Ovary (tissue), 9 donors: ENCODE results near the gene FRMD4A. TPM values are rescaled to one million over a fixed set of nuclear protein-coding genes. Genes with fewer than 3 reads are reported as not detected.

Experiments
- DNase-seq, 5 donors: peaks; one replicate each; pipeline ENCODE4 v3.0.0-alpha.2; 2019 to 2020
- H3K27ac ChIP-seq, 2 donors: fragments of 200-600 bp; one replicate each; pipeline versions ENCODE4 v1.5.1 to v1.8.0; 2019 to 2022
- H3K27me3 ChIP-seq: fragments of 200-600 bp; one replicate; pipeline ENCODE4 v1.8.0; 2022
- H3K36me3 ChIP-seq: fragments of 200-600 bp; sonication (generic); one replicate; pipeline ENCODE4 v1.5.1; 2019
- H3K4me1 ChIP-seq: one replicate; pipeline ENCODE4 v1.8.1; 2013; ENCODE audit warnings: mild to moderate bottlenecking, moderate library complexity; ENCODE audit not compliant: insufficient read depth
- H3K4me3 ChIP-seq: fragments of 200-600 bp; sonication (generic); one replicate; pipeline ENCODE4 v1.5.1; 2017
- H3K9me3 ChIP-seq, 2 donors: fragments of 200-600 bp in 1 of 2; sonication (generic) in 1 of 2; one replicate each; pipeline versions ENCODE4 v1.5.1 to v1.8.1; 2013 to 2019; ENCODE audit warnings: mild to moderate bottlenecking in 1 of 2, moderate library complexity in 1 of 2
- EP300 ChIP-seq: sonication (generic); formaldehyde crosslinking; IDR thresholded peaks from one replicate; pipeline ENCODE4 v1.6.1; 2017; ENCODE audit warnings: antibody characterized with exemption
- POLR2A ChIP-seq: fragments of 450-650 bp; IDR thresholded peaks from one replicate; pipeline ENCODE4 v1.6.1; 2017; ENCODE audit warnings: antibody characterized with exemption, mild to moderate bottlenecking, moderate library complexity
- WGBS, 3 donors: extraction: QIAGEN DNeasy Blood & Tissue Kit in 1 of 3; methylation state at CpG; one replicate each; pipeline versions ENCODE4 v1.1.5 to v1.1.7; 2013 to 2017; 5-methylcytosine and 5-hydroxymethylcytosine counted together
- intact Hi-C, 4 donors: fragments of 100-400 bp; cut with DNase I; formaldehyde crosslinking; loops; one replicate each; pipeline versions ENCODE4 v1.11.0 to v1.15.1; 2022 to 2023
- polyA plus RNA-seq, 2 donors: library from polyadenylated mRNA; stranded (reverse); fragments of 200-250 nt in 1 of 2; fragments of 350-450 nt in 1 of 2; fragmentation: Illumina TruSeq in 1 of 2; extraction: RNeasy Lipid Tissue Mini Kit (QIAGEN cat#74804) in 1 of 2; gene quantifications; one replicate each; pipeline ENCODE4 v1.2.3, GENCODE V29; 2013 to 2014
- total RNA-seq, 7 donors: library from RNA; depleted of rRNA in 2 of 7; stranded (reverse); fragments of >200 nt in 2 of 7; fragmentation: NEBNext Ultra II Directional in 3 of 7; extraction: Animal tissue kit (Norgen Biotek cat#: 25700) in 3 of 7; gene quantifications; one replicate each; pipeline versions ENCODE4 v1.1.0 to v1.2.4, GENCODE V29; 2016 to 2023
- TF ChIP-seq, protein P1 (sequence below), 3 donors: fragments of 450-650 bp in 2 of 3; fragments of 200-600 bp in 1 of 3; IDR thresholded peaks; one replicate each; pipeline versions ENCODE4 v1.5.1 to v1.8.0; 2016 to 2022; ENCODE audit warnings: antibody characterized with exemption in 3 of 3, mild to moderate bottlenecking in 1 of 3
- donor health status: DM: no; HTN: no; CAD: no; lungs with moderate emphysema.
- donor health status: DM: no; HTN: no; CAD: no.
- donor health status: Bipolar disorder and iron deficiency.
- donor health status: DM: yes; HTN: yes; CAD: no.
- donor health status: DM: no; HTN: no; CAD: no.
- donor health status: DM: yes; HTN: yes; CAD: no.

FRMD4A gene
- total and polyA plus RNA-seq, 9 donors: 5.5 to 24.7 (median 11.3) TPM

DNA sequence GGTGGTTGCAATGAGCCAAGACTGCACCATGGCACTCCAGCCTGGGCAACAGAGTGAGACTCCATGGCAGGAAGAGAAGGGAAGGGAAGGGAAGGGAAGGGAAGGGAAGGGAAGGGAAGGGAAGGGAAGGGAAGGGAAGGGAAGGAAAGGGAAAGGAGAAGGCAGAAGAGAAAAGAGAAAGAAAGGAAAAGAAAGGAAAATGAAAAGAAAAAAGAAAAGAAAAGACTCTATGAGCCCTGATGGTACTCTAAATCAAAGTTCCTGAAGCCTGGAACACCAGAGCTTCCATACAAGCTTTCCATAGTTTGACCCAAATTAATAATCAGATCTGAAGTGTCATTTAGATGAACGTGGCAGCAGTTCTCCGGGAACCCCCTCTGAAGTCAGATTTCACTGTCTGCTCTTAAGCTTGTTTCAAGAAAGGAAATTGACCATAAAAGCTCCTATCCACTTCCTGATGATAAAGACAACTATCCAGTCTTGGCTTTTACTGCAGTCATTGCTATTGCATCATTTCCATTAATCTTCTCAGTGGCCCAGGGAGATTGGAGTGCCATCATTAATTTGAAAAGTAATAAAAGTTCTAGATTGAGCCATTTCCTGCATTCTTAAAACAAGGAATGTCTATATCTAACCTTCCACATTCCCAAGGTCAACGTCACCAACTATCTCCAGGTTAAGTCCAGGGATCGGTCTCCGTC, 44.2 kb upstream of the FRMD4A start:
- DNase-seq: no peak
- H3K4me1 ChIP-seq: no peaks in the 10 kb centered on the region
- H3K27ac ChIP-seq: no peak overlapping the region
- TF ChIP-seq, protein P1, sequence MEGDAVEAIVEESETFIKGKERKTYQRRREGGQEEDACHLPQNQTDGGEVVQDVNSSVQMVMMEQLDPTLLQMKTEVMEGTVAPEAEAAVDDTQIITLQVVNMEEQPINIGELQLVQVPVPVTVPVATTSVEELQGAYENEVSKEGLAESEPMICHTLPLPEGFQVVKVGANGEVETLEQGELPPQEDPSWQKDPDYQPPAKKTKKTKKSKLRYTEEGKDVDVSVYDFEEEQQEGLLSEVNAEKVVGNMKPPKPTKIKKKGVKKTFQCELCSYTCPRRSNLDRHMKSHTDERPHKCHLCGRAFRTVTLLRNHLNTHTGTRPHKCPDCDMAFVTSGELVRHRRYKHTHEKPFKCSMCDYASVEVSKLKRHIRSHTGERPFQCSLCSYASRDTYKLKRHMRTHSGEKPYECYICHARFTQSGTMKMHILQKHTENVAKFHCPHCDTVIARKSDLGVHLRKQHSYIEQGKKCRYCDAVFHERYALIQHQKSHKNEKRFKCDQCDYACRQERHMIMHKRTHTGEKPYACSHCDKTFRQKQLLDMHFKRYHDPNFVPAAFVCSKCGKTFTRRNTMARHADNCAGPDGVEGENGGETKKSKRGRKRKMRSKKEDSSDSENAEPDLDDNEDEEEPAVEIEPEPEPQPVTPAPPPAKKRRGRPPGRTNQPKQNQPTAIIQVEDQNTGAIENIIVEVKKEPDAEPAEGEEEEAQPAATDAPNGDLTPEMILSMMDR (IDR thresholded peaks at IDR 0.05): no peak
- TF ChIP-seq POLR2A (no peak), EP300 (no peak)
- no peaks in the 10 kb centered on the region for H3K9me3 ChIP-seq
- H3K27me3 ChIP-seq: no peaks in the 10 kb centered on the region
- no peaks in the 10 kb centered on the region for H3K36me3 ChIP-seq
- intact Hi-C loops: no loop called here
- H3K4me3 ChIP-seq: no peak overlapping the region
- 44 to 55% (median 50%) methylated on average over 5 of the region's 5 CpGs for WGBS, 3 donors

DNA sequence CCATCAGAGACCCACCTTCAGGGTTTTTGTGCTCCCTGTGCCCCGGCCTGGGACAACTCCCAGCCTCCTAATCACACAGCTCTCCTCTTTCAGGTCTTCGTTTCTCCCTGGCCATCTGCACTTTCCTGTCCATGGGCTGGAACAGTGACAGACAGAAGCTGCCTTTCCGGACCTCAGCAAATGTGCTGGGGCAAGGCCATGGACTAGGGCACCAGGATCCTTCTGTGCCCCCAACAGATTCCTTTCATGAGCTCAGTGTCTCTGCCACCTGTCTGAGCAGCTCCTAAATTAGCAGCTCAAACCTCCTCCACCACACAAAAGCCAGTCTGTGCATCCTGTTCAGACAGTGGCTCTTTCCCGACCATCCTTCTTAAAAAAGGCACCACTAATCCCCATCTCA, 41.9 kb upstream of the FRMD4A start:
- H3K4me3 ChIP-seq: no peak overlapping the region
- no peak for DNase-seq
- no peaks in the 10 kb centered on the region for H3K27me3 ChIP-seq
- H3K9me3 ChIP-seq: no peaks in the 10 kb centered on the region
- 75 to 77% (median 76%) methylated on average over 4 of the region's 4 CpGs for WGBS, 3 donors
- intact Hi-C loops: no loop called here
- H3K4me1 ChIP-seq: no peaks in the 10 kb centered on the region
- TF ChIP-seq EP300: no peak
- TF ChIP-seq, protein P1 (IDR thresholded peaks at IDR 0.05): no peak
- no peak for TF ChIP-seq POLR2A
- no peaks in the 10 kb centered on the region for H3K36me3 ChIP-seq
- no peak overlapping the region for H3K27ac ChIP-seq

DNA sequence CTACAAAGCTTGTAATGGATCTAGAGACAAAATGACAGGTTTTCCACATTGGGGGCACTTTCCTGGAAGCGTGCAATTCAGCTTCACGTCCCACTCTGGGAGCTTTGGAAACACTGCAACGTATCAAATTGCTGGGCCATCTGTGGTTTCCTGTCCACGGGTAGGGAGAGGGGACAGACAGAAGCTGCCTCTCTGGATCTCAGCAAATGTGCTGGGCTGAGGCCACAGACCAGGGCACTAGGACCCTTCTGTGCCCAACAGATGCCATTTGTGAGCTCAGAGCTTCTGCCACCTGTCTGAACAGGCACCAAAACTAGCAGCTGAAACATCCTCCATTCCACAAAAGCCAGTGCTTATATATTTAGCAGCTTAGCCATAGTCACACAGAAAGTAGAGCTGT, 40.9 kb upstream of the FRMD4A start:
- DNase-seq: no peak
- Histone ChIP-seq H3K4me3 (no peak overlapping the region), H3K27ac (no peak overlapping the region), H3K9me3 (no peaks in the 10 kb centered on the region), H3K4me1 (no peaks in the 10 kb centered on the region), H3K27me3 (no peaks in the 10 kb centered on the region), H3K36me3 (no peaks in the 10 kb centered on the region)
- intact Hi-C loops: no loop called here
- 71 to 81% (median 72%) methylated on average over 4 of the region's 4 CpGs for WGBS, 3 donors
- TF ChIP-seq POLR2A (no peak), EP300 (no peak)
- TF ChIP-seq, protein P1 (IDR thresholded peaks at IDR 0.05): no peak

DNA sequence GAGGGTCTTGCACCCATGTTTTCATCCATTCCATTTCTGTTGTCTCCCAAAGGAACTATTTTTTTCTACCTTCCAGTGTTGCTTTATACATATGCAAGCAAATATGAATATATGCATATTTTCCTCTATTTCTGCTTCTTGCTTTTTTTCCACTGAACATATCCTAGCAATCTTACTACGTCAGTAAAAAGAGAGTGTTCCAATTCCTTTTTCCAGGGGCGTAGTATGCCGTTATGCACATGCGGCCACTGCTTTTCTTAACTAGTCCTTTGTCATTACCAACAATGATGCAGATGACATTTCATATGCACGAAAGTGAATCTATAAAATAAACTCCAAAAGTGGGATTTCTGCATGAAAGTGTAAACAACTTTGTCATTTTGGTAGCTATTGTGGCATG, 40.2 kb upstream of the FRMD4A start:
- intact Hi-C loops: no loop called here

More for the DNA sequence above, 40.2 kb upstream of the FRMD4A start:
- H3K27me3 ChIP-seq: no peaks in the 10 kb centered on the region
- H3K27ac ChIP-seq: no peak overlapping the region
- no peaks in the 10 kb centered on the region for H3K4me1 ChIP-seq
- no peak overlapping the region for H3K4me3 ChIP-seq
- no peaks in the 10 kb centered on the region for H3K9me3 ChIP-seq
- WGBS, 3 donors: 90 to 96% (median 91%) methylated on average over 5 of the region's 5 CpGs
- DNase-seq: no peak
- H3K36me3 ChIP-seq: no peaks in the 10 kb centered on the region
- TF ChIP-seq, protein P1 (IDR thresholded peaks at IDR 0.05): no peak
- TF ChIP-seq EP300 (no peak), POLR2A (no peak)
